B cell (primary cell): Measurements from ENCODE around the gene SH2D3C. TPM values are rescaled to one million over a fixed set of nuclear protein-coding genes. Genes with fewer than 3 reads are reported as not detected.

ENCODE experiments used
- ATAC-seq: fragments of 200-7000 bp; cut with Tn5 transposase; one replicate; pipeline ENCODE4 v1.10.0; 2021; ENCODE audit warnings: low read depth, mild to moderate bottlenecking, moderate number of reproducible peaks, moderate library complexity
- CTCF ChIA-PET: fragments of 350-600 bp; sonication (Branson Sonifier 250); formaldehyde crosslinking; loops from one replicate; lab custom pipeline; 2021; ENCODE audit warnings: antibody characterized with exemption, inconsistent platforms; lab: Charles Lee
- POLR2A ChIA-PET: fragments of 350-600 bp; sonication (Branson Sonifier 250); formaldehyde crosslinking; loops from one replicate; lab custom pipeline; 2021; ENCODE audit warnings: antibody characterized with exemption; lab: Charles Lee
- DNase-seq: peaks from one replicate; pipeline ENCODE4 v3.0.0; 2013
- H2AFZ ChIP-seq: 2 replicates; pipeline ENCODE4 v1.6.1; 2012; ENCODE audit warnings: mild to moderate bottlenecking, low read depth, low read length; ENCODE audit not compliant: insufficient read depth, poor library complexity, severe bottlenecking
- H3K27ac ChIP-seq, 2 donors: 1 replicate in 1 of 2; 2 replicates in 1 of 2; pipeline ENCODE4 v1.5.1; 2012 to 2013; ENCODE audit warnings: low read length in 2 of 2, mild to moderate bottlenecking in 2 of 2, moderate library complexity in 1 of 2
- H3K27me3 ChIP-seq, 4 experiments: fragments of 200-600 bp in 1 of 4; sonication (generic) in 1 of 4; replicated peaks in 1 of 4; 1 replicate in 2 of 4; 2 replicates in 2 of 4; pipeline versions ENCODE4 v1.6.1 to v1.7.0; 2013 to 2016; ENCODE audit warnings: low read length in 3 of 4, mild to moderate bottlenecking in 2 of 4, mixed read lengths in 1 of 4, moderate library complexity in 1 of 4; ENCODE audit not compliant: insufficient read depth in 4 of 4, control insufficient read depth in 3 of 4; ENCODE audit errors: control extremely low read depth in 1 of 4
- H3K36me3 ChIP-seq, 2 experiments: replicated peaks in 1 of 2; 1 replicate in 1 of 2; 2 replicates in 1 of 2; pipeline versions ENCODE4 v1.6.1 to v1.7.1; 2013; ENCODE audit warnings: low read length in 1 of 2; ENCODE audit not compliant: insufficient read depth in 2 of 2, control insufficient read depth in 1 of 2; ENCODE audit errors: control extremely low read depth in 1 of 2, extremely low read depth in 1 of 2
- H3K4me1 ChIP-seq, 2 donors: fragments of 200-600 bp in 1 of 2; sonication (generic) in 1 of 2; 1 replicate in 1 of 2; 2 replicates in 1 of 2; pipeline versions ENCODE4 v1.5.1 to v1.6.1; 2013 to 2017; ENCODE audit warnings: low read length in 2 of 2; ENCODE audit not compliant: control insufficient read depth in 2 of 2, insufficient read depth in 2 of 2
- H3K4me2 ChIP-seq: replicated peaks from 2 replicates; pipeline ENCODE3; 2012; ENCODE audit warnings: mild to moderate bottlenecking, low read depth, low read length; ENCODE audit not compliant: poor library complexity, severe bottlenecking
- H3K4me3 ChIP-seq, 5 experiments: fragments of 200-600 bp in 1 of 5; sonication (generic) in 1 of 5; 1 replicate in 3 of 5; 2 replicates in 2 of 5; pipeline versions ENCODE4 v1.5.1 to v1.7.0; 2011 to 2016; ENCODE audit warnings: low read length in 4 of 5, mild to moderate bottlenecking in 4 of 5, low read depth in 2 of 5, control low read depth in 1 of 5, moderate library complexity in 1 of 5; ENCODE audit not compliant: insufficient read depth in 1 of 5; ENCODE audit errors: control extremely low read depth in 1 of 5, extremely low read depth in 1 of 5
- H3K79me2 ChIP-seq: fragments of 200-600 bp; sonication (generic); one replicate; pipeline ENCODE4 v1.6.0; 2016; ENCODE audit warnings: low read length; ENCODE audit not compliant: control insufficient read depth, insufficient read depth
- H3K9ac ChIP-seq: fragments of 200-600 bp; sonication (generic); 2 replicates; pipeline ENCODE4 v1.6.1; 2017; ENCODE audit warnings: mild to moderate bottlenecking, low read length, moderate library complexity
- H3K9me3 ChIP-seq, 3 donors: one replicate each; pipeline versions ENCODE4 v1.6.1 to v1.7.1; 2013; ENCODE audit warnings: low read length in 2 of 3; ENCODE audit not compliant: control insufficient read depth in 2 of 3, insufficient read depth in 1 of 3; ENCODE audit errors: control extremely low read depth in 1 of 3
- H4K20me1 ChIP-seq: 2 replicates; pipeline ENCODE4 v1.6.0; 2012; ENCODE audit warnings: mild to moderate bottlenecking, low read length; ENCODE audit not compliant: insufficient read depth, control insufficient read depth, poor library complexity, severe bottlenecking
- H3K27ac Mint-ChIP-seq: one replicate; pipeline ENCODE4 v1.8.0; 2021; ENCODE audit warnings: mixed read lengths
- H3K27me3 Mint-ChIP-seq: one replicate; pipeline ENCODE4 v1.8.0; 2021; ENCODE audit warnings: mixed read lengths
- H3K4me1 Mint-ChIP-seq: one replicate; pipeline ENCODE4 v1.8.0; 2021; ENCODE audit warnings: mixed read lengths
- H3K4me3 Mint-ChIP-seq: one replicate; pipeline ENCODE4 v1.8.0; 2021; ENCODE audit warnings: mixed read lengths
- H3K9me3 Mint-ChIP-seq: one replicate; pipeline ENCODE4 v1.8.0; 2022; ENCODE audit warnings: mixed read lengths; ENCODE audit not compliant: insufficient read depth
- EZH2 ChIP-seq: IDR thresholded peaks from 2 replicates; pipeline ENCODE4 v1.6.1; 2012; ENCODE audit warnings: borderline replicate concordance, low read depth, mild to moderate bottlenecking, moderate library complexity, low read length; ENCODE audit not compliant: insufficient read depth, poor library complexity, severe bottlenecking
- WGBS: methylation state at CpG from one replicate; pipeline ENCODE4 v1.1.5; 2013; ENCODE audit warnings: missing lambda C conversion rate; ENCODE audit not compliant: insufficient coverage; 5-methylcytosine and 5-hydroxymethylcytosine counted together
- intact Hi-C: fragments of 100-400 bp; cut with micrococcal nuclease; formaldehyde crosslinking; loops from one replicate; pipeline ENCODE4 v1.10.0; 2022
- polyA plus RNA-seq: library from polyadenylated mRNA; depleted of rRNA; stranded (reverse); fragments of >200 nt; gene quantifications from 2 replicates; pipeline ENCODE4 v1.2.3, GENCODE V29; 2012
- total RNA-seq, 2 donors: library from RNA; stranded (reverse); fragments of 120-200 nt in 1 of 2; gene quantifications; 1 replicate in 1 of 2; 2 replicates in 1 of 2; pipeline versions ENCODE4 v1.2.3 to v1.2.4, GENCODE V29; 2013 to 2022
- TF ChIP-seq, protein P1 (sequence below): fragments of 200-600 bp; IDR thresholded peaks from one replicate; pipeline ENCODE4 v1.8.0; 2022; ENCODE audit warnings: antibody characterized with exemption, mild to moderate bottlenecking

SH2D3C gene
- total and polyA plus RNA-seq, 2 donors (not counting 1 experiment from before 2014, with no cell fraction given), result 66.3 to 85.5 TPM

GRCh38 chr9:127734747-127735529 is 43.5 kb downstream of the SH2D3C start, which contains the start of gene TOR2A:
Gene TOR2A, minus strand, starts transcription at chr9:127735294. Its CDS starts 24 bp downstream, at chr9:127735270.
- Histone ChIP-seq H3K4me1 (peaks cover 11 to 16% of the 10 kb centered on the region in 2 donors), H2AFZ (peak within 1 kb of the TSS; percentile 86), H3K9me3 (no peaks in the 10 kb centered on the region), H3K4me2 (peak within 1 kb of the TSS; percentile 89), H3K36me3 (peaks cover 0 to 34% of the 10 kb centered on the region in 2 experiments), H3K9ac (peak within 1 kb of the TSS; percentile 74), H3K4me3 (peak within 1 kb of the TSS in 4 of 5 experiments; percentile 45 to 76 (median 64)), H3K79me2 (peaks cover 5% of the 10 kb centered on the region), H4K20me1 (peaks cover 5% of the 10 kb centered on the region), H3K27ac (peak within 1 kb of the TSS; percentile 80 to 96), H3K27me3 (no peaks in the 10 kb centered on the region)
- ChIA-PET POLR2A (interaction anchor here (0.8 to 2.6 kb wide), 11 partner anchors 19 to 284 kb away, joined by 3 to 39 read pairs (median 9); partner anchors contain the start of genes CDK9, LRSAM1, PTRH1 and RPL12), CTCF (interaction anchor here (0.5 to 4.3 kb wide), 64 partner anchors 9 to 915 kb away, joined by 3 to 109 read pairs (median 5); partner anchors contain the start of genes CDK9, CFAP157, ENG and FPGS)
- TF ChIP-seq, protein P1, sequence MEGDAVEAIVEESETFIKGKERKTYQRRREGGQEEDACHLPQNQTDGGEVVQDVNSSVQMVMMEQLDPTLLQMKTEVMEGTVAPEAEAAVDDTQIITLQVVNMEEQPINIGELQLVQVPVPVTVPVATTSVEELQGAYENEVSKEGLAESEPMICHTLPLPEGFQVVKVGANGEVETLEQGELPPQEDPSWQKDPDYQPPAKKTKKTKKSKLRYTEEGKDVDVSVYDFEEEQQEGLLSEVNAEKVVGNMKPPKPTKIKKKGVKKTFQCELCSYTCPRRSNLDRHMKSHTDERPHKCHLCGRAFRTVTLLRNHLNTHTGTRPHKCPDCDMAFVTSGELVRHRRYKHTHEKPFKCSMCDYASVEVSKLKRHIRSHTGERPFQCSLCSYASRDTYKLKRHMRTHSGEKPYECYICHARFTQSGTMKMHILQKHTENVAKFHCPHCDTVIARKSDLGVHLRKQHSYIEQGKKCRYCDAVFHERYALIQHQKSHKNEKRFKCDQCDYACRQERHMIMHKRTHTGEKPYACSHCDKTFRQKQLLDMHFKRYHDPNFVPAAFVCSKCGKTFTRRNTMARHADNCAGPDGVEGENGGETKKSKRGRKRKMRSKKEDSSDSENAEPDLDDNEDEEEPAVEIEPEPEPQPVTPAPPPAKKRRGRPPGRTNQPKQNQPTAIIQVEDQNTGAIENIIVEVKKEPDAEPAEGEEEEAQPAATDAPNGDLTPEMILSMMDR, result peak; percentile 49
- no peak for TF ChIP-seq EZH2
- Mint-ChIP-seq H3K27ac (peak within 1 kb of the TSS; percentile 88), H3K27me3 (no peaks in the 10 kb centered on the region), H3K4me1 (peaks cover 16% of the 10 kb centered on the region), H3K4me3 (peak within 1 kb of the TSS; percentile 85), H3K9me3 (no peaks in the 10 kb centered on the region)
- DNase-seq, result peak; percentile 99
- under 1% methylated on average over 76 of the region's 76 CpGs for WGBS
- ATAC-seq, result peak; percentile 92
- intact Hi-C loops, result loop anchor here (1.0 kb wide), 11 partner anchors 20 to 202 kb away; partner anchors contain the start of genes DPM2, FPGS, PTRH1 and ST6GALNAC4
